Prostate gland (tissue), 2 donors: ENCODE measurements around the gene HECW1. TPM values are rescaled to one million over a fixed set of nuclear protein-coding genes. Genes with fewer than 3 reads are reported as not detected.

ENCODE experiments used
- DNase-seq: peaks from one replicate; pipeline ENCODE4 v3.0.0-alpha.2; 2019; ENCODE audit warnings: low spot score
- H3K27ac ChIP-seq, 2 donors: fragments of 200-600 bp; sonication (generic); 2 replicates each; pipeline ENCODE4 v1.5.1; 2017 to 2019
- H3K27me3 ChIP-seq: fragments of 200-600 bp; sonication (generic); replicated peaks from 2 replicates; pipeline ENCODE4 v1.5.1; 2019; ENCODE audit not compliant: insufficient read depth
- H3K36me3 ChIP-seq, 2 donors: fragments of 200-600 bp; sonication (generic); 1 replicate in 1 of 2; 2 replicates in 1 of 2; pipeline versions ENCODE4 v1.5.1 to v1.8.1; 2017 to 2019
- H3K4me1 ChIP-seq: fragments of 200-600 bp; sonication (generic); replicated peaks from 2 replicates; pipeline ENCODE4 v1.5.1; 2019
- H3K4me3 ChIP-seq, 2 donors: fragments of 200-600 bp; sonication (generic); 2 replicates each; pipeline ENCODE4 v1.5.1; 2017 to 2019
- H3K9me3 ChIP-seq: fragments of 200-600 bp; sonication (generic); 2 replicates; pipeline ENCODE4 v1.5.1; 2017
- CTCF ChIP-seq, 4 experiments: fragments of 200-600 bp in 2 of 4; fragments of 450-650 bp in 2 of 4; sonication (generic) in 2 of 4; IDR thresholded peaks; 1 replicate in 3 of 4; 2 replicates in 1 of 4; pipeline ENCODE4 v1.5.1; 2016 to 2019; ENCODE audit warnings: antibody characterized with exemption in 4 of 4, mild to moderate bottlenecking in 2 of 4, moderate library complexity in 2 of 4
- POLR2A ChIP-seq: fragments of 450-650 bp; IDR thresholded peaks from one replicate; pipeline ENCODE4 v1.6.1; 2016; ENCODE audit warnings: antibody characterized with exemption, mild to moderate bottlenecking
- POLR2AphosphoS5 ChIP-seq: sonication (generic); formaldehyde crosslinking; IDR thresholded peaks from one replicate; pipeline ENCODE4 v1.6.1; 2017; ENCODE audit warnings: antibody characterized with exemption
- WGBS: methylation state at CpG from one replicate; pipeline ENCODE4 v1.1.5; 2018; 5-methylcytosine and 5-hydroxymethylcytosine counted together
- intact Hi-C: fragments of 100-400 bp; cut with DNase I; formaldehyde crosslinking; loops from one replicate; pipeline ENCODE4 v1.14.2; 2022
- total RNA-seq, 2 donors: library from RNA; depleted of rRNA; stranded (reverse); fragments of >200 nt; gene quantifications; one replicate each; pipeline ENCODE4 v1.1.0, GENCODE V29; 2016

HECW1 gene
- total RNA-seq, 2 donors from 2014 or later: 1.4 to 10.3 TPM

GRCh38 chr7:43438897-43439479 lies 326.5 kb downstream of the HECW1 start:
- no peaks in the 10 kb centered on the region for H3K9me3 ChIP-seq
- no peak for DNase-seq
- TF ChIP-seq CTCF (IDR thresholded peaks at IDR 0.05) (no peak), POLR2A (no peak), POLR2AphosphoS5 (no peak)
- no peaks in the 10 kb centered on the region for H3K36me3 ChIP-seq
- H3K27me3 ChIP-seq: no peaks in the 10 kb centered on the region
- no peak overlapping the region for H3K27ac ChIP-seq
- H3K4me1 ChIP-seq: no peaks in the 10 kb centered on the region
- WGBS: 64% methylated on average over 8 of the region's 8 CpGs
- H3K4me3 ChIP-seq: no peak overlapping the region
- intact Hi-C loops: no loop called here

GRCh38 chr7:43439631-43440401 lies 327.4 kb downstream of the HECW1 start:
- Histone ChIP-seq H3K9me3 (no peaks in the 10 kb centered on the region), H3K27ac (no peak overlapping the region), H3K27me3 (no peaks in the 10 kb centered on the region), H3K4me3 (no peak overlapping the region), H3K36me3 (no peaks in the 10 kb centered on the region), H3K4me1 (no peaks in the 10 kb centered on the region)
- intact Hi-C loops: no loop called here
- WGBS: 60% methylated on average over 15 of the region's 15 CpGs
- TF ChIP-seq CTCF (IDR thresholded peaks at IDR 0.05) (peak in 3 of 4 experiments; percentile 31 to 53 (median 34)), POLR2A (no peak), POLR2AphosphoS5 (no peak)
- no peak for DNase-seq

- no peak for TF ChIP-seq POLR2AphosphoS5
- TF ChIP-seq POLR2A: no peak
- TF ChIP-seq CTCF (IDR thresholded peaks at IDR 0.05): no peak
- Histone ChIP-seq H3K4me1 (no peaks in the 10 kb centered on the region), H3K36me3 (no peaks in the 10 kb centered on the region), H3K27me3 (no peaks in the 10 kb centered on the region), H3K9me3 (no peaks in the 10 kb centered on the region), H3K27ac (no peak overlapping the region), H3K4me3 (no peak overlapping the region)
- no peak for DNase-seq
- intact Hi-C loops: no loop called here
- 81% methylated on average over 11 of the region's 11 CpGs for WGBS
Observed at GRCh38 chr7:43441231-43442130, 329.0 kb downstream of the HECW1 start.

- Histone ChIP-seq H3K27me3 (no peaks in the 10 kb centered on the region), H3K27ac (no peak overlapping the region), H3K4me3 (no peak overlapping the region), H3K4me1 (no peaks in the 10 kb centered on the region), H3K36me3 (no peaks in the 10 kb centered on the region), H3K9me3 (no peaks in the 10 kb centered on the region)
- DNase-seq: no peak
- 23% methylated on average over 1 of the region's 1 CpG for WGBS
- intact Hi-C loops: no loop called here
- TF ChIP-seq POLR2AphosphoS5 (no peak), POLR2A (no peak), CTCF (IDR thresholded peaks at IDR 0.05) (no peak)
Observed at GRCh38 chr7:43443381-43443780, 330.9 kb downstream of the HECW1 start.
